HepG2 (cell line): ENCODE measurements around the gene SNX9. TPM values are rescaled to one million over a fixed set of nuclear protein-coding genes. Genes with fewer than 3 reads are reported as not detected.

Source experiments
- ATAC-seq: fragments of 200-7000 bp; cut with Tn5 transposase; 3 replicates; pipeline ENCODE4 v1.9.1; 2020; ENCODE audit warnings: mild to moderate bottlenecking, moderate library complexity
- BruUV-seq: library from RNA; stranded (reverse); fragments of 400-500 nt; replicated peaks from 2 replicates; lab custom pipeline; 2021; lab: Mats Ljungman, UMichigan
- CTCF ChIA-PET: fragments of 300-600 bp; formaldehyde crosslinking; extraction: SDS; loops from one replicate; lab custom pipeline; 2021; ENCODE audit warnings: low total read pairs, inconsistent platforms, low intra/inter-chr PET ratio; lab: Yijun Ruan, JAX
- POLR2A ChIA-PET: fragments of 350-600 bp; sonication (Branson Sonifier 250); formaldehyde crosslinking; loops from one replicate; lab custom pipeline; 2020; ENCODE audit warnings: antibody characterized with exemption, inconsistent platforms; lab: Yijun Ruan, JAX
- DNase-seq: peaks from one replicate; pipeline ENCODE4 v3.0.0-alpha.2; 2015; ENCODE audit warnings: low spot score
- FAIRE-seq: peaks from 3 replicates; lab custom pipeline; 2011; peaks lifted over from hg19 to GRCh38; lab: Jason Lieb, UNC
- H2AFZ ChIP-seq: one replicate; pipeline ENCODE4 v1.6.1; 2011; ENCODE audit warnings: low read length, inconsistent platforms
- H3K27ac ChIP-seq: fragments of 300-600 bp; 3 replicates; pipeline ENCODE4 v1.8.0; 2011; ENCODE audit warnings: mixed run types, mild to moderate bottlenecking, mixed read lengths, low read length, inconsistent platforms; ENCODE audit not compliant: insufficient read depth; ENCODE audit errors: extremely low read length
- H3K27me3 ChIP-seq, 2 experiments: fragments of 200-600 bp in 1 of 2; 2 replicates in 1 of 2; 3 replicates in 1 of 2; pipeline versions ENCODE4 v1.6.0 to v1.8.0; 2011; ENCODE audit warnings: low read length in 2 of 2, mild to moderate bottlenecking in 2 of 2, moderate library complexity in 2 of 2, inconsistent platforms in 1 of 2; ENCODE audit not compliant: insufficient read depth in 2 of 2, control insufficient read depth in 1 of 2
- H3K36me3 ChIP-seq, 2 experiments: fragments of 200-600 bp in 1 of 2; replicated peaks in 1 of 2; 2 replicates in 1 of 2; 3 replicates in 1 of 2; pipeline versions ENCODE4 v1.5.1 to v1.8.0; 2011; ENCODE audit warnings: low read length in 2 of 2, inconsistent platforms in 1 of 2; ENCODE audit not compliant: insufficient read depth in 2 of 2, control insufficient read depth in 1 of 2
- H3K4me1 ChIP-seq: 2 replicates; pipeline ENCODE4 v1.5.1; 2012; ENCODE audit warnings: low read length, inconsistent platforms; ENCODE audit not compliant: insufficient read depth
- H3K4me2 ChIP-seq: 2 replicates; pipeline ENCODE4 v1.6.0; 2011; ENCODE audit warnings: low read depth, low read length, inconsistent platforms
- H3K4me3 ChIP-seq, 3 experiments: fragments of 200-600 bp in 1 of 3; sonication (generic), shearing (Covaris generic) in 1 of 3; replicated peaks in 1 of 3; 2 replicates each; pipeline ENCODE4 v1.5.1; 2011 to 2016; ENCODE audit warnings: low read length in 3 of 3, inconsistent platforms in 2 of 3, low read depth in 2 of 3, mild to moderate bottlenecking in 2 of 3, control low read depth in 1 of 3, mixed read lengths in 1 of 3; ENCODE audit not compliant: insufficient read depth in 1 of 3
- H3K79me2 ChIP-seq: one replicate; pipeline ENCODE4 v1.6.1; 2011; ENCODE audit warnings: low read length, inconsistent platforms; ENCODE audit not compliant: insufficient read depth
- H3K9ac ChIP-seq: 2 replicates; pipeline ENCODE4 v1.6.0; 2011; ENCODE audit warnings: mild to moderate bottlenecking, low read depth, low read length, inconsistent platforms; ENCODE audit not compliant: insufficient read depth
- H3K9me3 ChIP-seq: 2 replicates; pipeline ENCODE4 v1.5.1; 2012; ENCODE audit warnings: mild to moderate bottlenecking, low read length
- H4K20me1 ChIP-seq: 2 replicates; pipeline ENCODE4 v1.6.0; 2011; ENCODE audit warnings: inconsistent platforms, mild to moderate bottlenecking, low read length, moderate library complexity; ENCODE audit not compliant: insufficient read depth
- HDAC1 ChIP-seq: sonication (generic); formaldehyde crosslinking; IDR thresholded peaks from 2 replicates; pipeline ENCODE4 v1.5.1; 2020; ENCODE audit warnings: mild to moderate bottlenecking, missing genetic modification reagents
- MATR3 ChIP-seq: sonication (generic); formaldehyde crosslinking; IDR thresholded peaks from 2 replicates; pipeline ENCODE4 v1.4.0; 2020; ENCODE audit warnings: missing genetic modification reagents
- SAFB2 ChIP-seq: sonication (generic); formaldehyde crosslinking; IDR thresholded peaks from 2 replicates; pipeline ENCODE4 v1.5.1; 2020; ENCODE audit warnings: missing genetic modification reagents, low read depth, mild to moderate bottlenecking, borderline replicate concordance
- SOX13 ChIP-seq, 3 experiments: fragments of 450-650 bp in 1 of 3; sonication (generic) in 1 of 3; formaldehyde crosslinking in 1 of 3; IDR thresholded peaks in 2 of 3; conservative IDR thresholded peaks in 1 of 3; 2 replicates each; pipeline versions ENCODE4 v1.5.0 to v1.6.1; 2016 to 2020; ENCODE audit warnings: antibody characterized with exemption in 1 of 3, mild to moderate bottlenecking in 1 of 3, missing compliant biosample characterization in 1 of 3, missing genetic modification reagents in 1 of 3, moderate library complexity in 1 of 3
- SOX5 ChIP-seq: IDR thresholded peaks from 2 replicates; pipeline ENCODE4 v1.6.1; 2016; ENCODE audit warnings: borderline replicate concordance
- ZNF768 ChIP-seq: sonication (generic); formaldehyde crosslinking; IDR thresholded peaks from 2 replicates; pipeline ENCODE4 v1.4.0; 2020; ENCODE audit warnings: missing genetic modification reagents
- WGBS: methylation state at CpG from one replicate; pipeline ENCODE4 v1.1.6; 2017; ENCODE audit warnings: low lambda C conversion rate; 5-methylcytosine and 5-hydroxymethylcytosine counted together
- in situ Hi-C: cut with HindIII; loops from 2 replicates; pipeline ENCODE4 v1.10.0; 2017; ENCODE audit warnings: low pct_unique_long_range_greater_than_20kb; ENCODE audit not compliant: extremely low pct_ligation_motif_present
- intact Hi-C: fragments of 100-400 bp; cut with micrococcal nuclease; formaldehyde crosslinking; loops from one replicate; pipeline ENCODE4 v1.10.0; 2022; ENCODE audit not compliant: unreplicated experiment
- polyA plus RNA-seq, 8 experiments: library from polyadenylated mRNA; depleted of rRNA in 3 of 8; stranded (reverse) in 7 of 8; unstranded in 1 of 8; fragments of >200 nt; fragmentation: Illumina TruSeq in 4 of 8; extraction: Trizol in 4 of 8; gene quantifications; 2 replicates each; pipeline versions ENCODE4 v1.2.1 to v1.2.3, GENCODE V29; 2011 to 2016; ENCODE audit warnings: low read depth in 4 of 8, missing spikeins in 1 of 8, mixed read lengths in 1 of 8; ENCODE audit not compliant: insufficient read depth in 1 of 8
- total RNA-seq, 5 experiments: library from RNA; depleted of rRNA; stranded (reverse); fragments of >200 nt; fragmentation: Illumina TruSeq; extraction: Trizol; gene quantifications; 2 replicates each; pipeline ENCODE4 v1.2.3, GENCODE V29; 2016; ENCODE audit warnings: low read depth in 1 of 5
- TF ChIP-seq, protein P1 (sequence below): sonication (generic); formaldehyde crosslinking; IDR thresholded peaks from 2 replicates; pipeline ENCODE4 v1.4.0; 2020; ENCODE audit warnings: mild to moderate bottlenecking, missing genetic modification reagents, borderline replicate concordance

Gene SNX9
- total and polyA plus RNA-seq, 2 of the 13 experiments (the other 11 are each of a cell fraction or from before 2014, with no cell fraction given) = 21.9 to 36.0 TPM

- no peak for FAIRE-seq
- H3K4me1 ChIP-seq = peaks cover 53% of the 10 kb centered on the region
- H3K9ac ChIP-seq = no peak overlapping the region
- in situ Hi-C loops (no loop called here), intact Hi-C loops (no loop called here)
- no peaks in the 10 kb centered on the region for H3K36me3 ChIP-seq
- H4K20me1 ChIP-seq = peaks cover 40% of the 10 kb centered on the region; the same call in 1 of the 2 replicates
- 94% methylated on average over 6 of the region's 6 CpGs for WGBS
- no peaks in the 10 kb centered on the region for H3K27me3 ChIP-seq
- ChIA-PET CTCF (no interaction called here), POLR2A (no interaction called here)
- no peak for ATAC-seq
- H2AFZ ChIP-seq = no peak overlapping the region
- DNase-seq = no peak
- peaks cover 83% of the 10 kb centered on the region for H3K79me2 ChIP-seq
- H3K4me3 ChIP-seq = no peak overlapping the region
- BruUV-seq = no TSS peak
- H3K9me3 ChIP-seq = no peaks in the 10 kb centered on the region
- no peak overlapping the region for H3K27ac ChIP-seq
- no peak overlapping the region for H3K4me2 ChIP-seq
- TF ChIP-seq, protein P1, sequence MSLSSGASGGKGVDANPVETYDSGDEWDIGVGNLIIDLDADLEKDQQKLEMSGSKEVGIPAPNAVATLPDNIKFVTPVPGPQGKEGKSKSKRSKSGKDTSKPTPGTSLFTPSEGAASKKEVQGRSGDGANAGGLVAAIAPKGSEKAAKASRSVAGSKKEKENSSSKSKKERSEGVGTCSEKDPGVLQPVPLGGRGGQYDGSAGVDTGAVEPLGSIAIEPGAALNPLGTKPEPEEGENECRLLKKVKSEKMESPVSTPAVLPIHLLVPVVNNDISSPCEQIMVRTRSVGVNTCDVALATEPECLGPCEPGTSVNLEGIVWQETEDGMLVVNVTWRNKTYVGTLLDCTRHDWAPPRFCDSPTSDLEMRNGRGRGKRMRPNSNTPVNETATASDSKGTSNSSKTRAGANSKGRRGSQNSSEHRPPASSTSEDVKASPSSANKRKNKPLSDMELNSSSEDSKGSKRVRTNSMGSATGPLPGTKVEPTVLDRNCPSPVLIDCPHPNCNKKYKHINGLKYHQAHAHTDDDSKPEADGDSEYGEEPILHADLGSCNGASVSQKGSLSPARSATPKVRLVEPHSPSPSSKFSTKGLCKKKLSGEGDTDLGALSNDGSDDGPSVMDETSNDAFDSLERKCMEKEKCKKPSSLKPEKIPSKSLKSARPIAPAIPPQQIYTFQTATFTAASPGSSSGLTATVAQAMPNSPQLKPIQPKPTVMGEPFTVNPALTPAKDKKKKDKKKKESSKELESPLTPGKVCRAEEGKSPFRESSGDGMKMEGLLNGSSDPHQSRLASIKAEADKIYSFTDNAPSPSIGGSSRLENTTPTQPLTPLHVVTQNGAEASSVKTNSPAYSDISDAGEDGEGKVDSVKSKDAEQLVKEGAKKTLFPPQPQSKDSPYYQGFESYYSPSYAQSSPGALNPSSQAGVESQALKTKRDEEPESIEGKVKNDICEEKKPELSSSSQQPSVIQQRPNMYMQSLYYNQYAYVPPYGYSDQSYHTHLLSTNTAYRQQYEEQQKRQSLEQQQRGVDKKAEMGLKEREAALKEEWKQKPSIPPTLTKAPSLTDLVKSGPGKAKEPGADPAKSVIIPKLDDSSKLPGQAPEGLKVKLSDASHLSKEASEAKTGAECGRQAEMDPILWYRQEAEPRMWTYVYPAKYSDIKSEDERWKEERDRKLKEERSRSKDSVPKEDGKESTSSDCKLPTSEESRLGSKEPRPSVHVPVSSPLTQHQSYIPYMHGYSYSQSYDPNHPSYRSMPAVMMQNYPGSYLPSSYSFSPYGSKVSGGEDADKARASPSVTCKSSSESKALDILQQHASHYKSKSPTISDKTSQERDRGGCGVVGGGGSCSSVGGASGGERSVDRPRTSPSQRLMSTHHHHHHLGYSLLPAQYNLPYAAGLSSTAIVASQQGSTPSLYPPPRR (CRISPR knock-in tag) = no peak
- TF ChIP-seq SOX13 (IDR thresholded peaks at IDR 0.05) = no peak
- peak in 1 of 2 experiments; percentile 59; a peak in 1 of 4 replicates for TF ChIP-seq SOX13 (CRISPR knock-in tag; conservative IDR thresholded peaks at IDR 0.05 in 1 of 2, IDR thresholded peaks at IDR 0.05 in 1 of 2)
- 0 out of 2 replicates have a peak, but pooled peaks have one; percentile 10 for TF ChIP-seq SOX5 (CRISPR knock-in tag)
- no peak for TF ChIP-seq ZNF768 (CRISPR knock-in tag)
- no peak for TF ChIP-seq SAFB2 (CRISPR knock-in tag)
- TF ChIP-seq MATR3 (CRISPR knock-in tag) = no peak
- no peak for TF ChIP-seq HDAC1
Measured at GRCh38 chr6:157830354-157831017, 7.4 kb downstream of the SNX9 start.
